ENCODE results near the gene SPIN2B. TPM values are rescaled to one million over a fixed set of nuclear protein-coding genes. Genes with fewer than 3 reads are reported as not detected.

Gene SPIN2B
- 10.6 TPM for total RNA-seq

DNA sequence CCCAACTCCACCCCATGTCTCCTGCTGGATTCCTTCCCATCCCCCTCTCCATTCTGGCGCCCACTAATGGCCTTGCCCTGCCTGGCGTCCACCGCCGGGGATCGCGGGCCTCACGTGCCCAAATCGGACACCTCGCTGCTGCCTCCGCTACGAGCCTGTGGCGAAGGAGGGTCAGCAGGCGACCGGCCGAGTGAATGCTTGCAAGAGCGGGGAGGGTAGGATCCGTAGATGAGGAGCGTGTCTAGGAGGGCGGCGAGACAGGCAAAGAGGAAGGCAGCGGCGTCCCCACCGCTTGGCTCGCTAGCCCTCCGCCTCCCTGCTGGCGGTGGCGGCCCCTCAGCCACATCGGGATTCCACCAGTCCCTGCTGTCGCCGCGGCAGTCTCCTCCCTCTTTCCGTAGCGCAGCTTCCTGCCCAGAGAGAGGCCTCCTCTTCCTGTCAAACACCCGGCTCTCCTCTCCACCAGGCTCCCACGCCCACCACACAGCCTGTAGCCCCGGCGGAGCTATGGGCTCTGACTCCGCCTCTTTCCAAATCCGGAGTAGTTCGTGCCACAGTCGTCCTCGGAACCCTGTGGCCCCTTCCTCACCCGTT lies at the start of gene SPIN2B:
Gene SPIN2B, minus strand, starts transcription at position 387 of the 594 bp plus-strand sequence.

DNA sequence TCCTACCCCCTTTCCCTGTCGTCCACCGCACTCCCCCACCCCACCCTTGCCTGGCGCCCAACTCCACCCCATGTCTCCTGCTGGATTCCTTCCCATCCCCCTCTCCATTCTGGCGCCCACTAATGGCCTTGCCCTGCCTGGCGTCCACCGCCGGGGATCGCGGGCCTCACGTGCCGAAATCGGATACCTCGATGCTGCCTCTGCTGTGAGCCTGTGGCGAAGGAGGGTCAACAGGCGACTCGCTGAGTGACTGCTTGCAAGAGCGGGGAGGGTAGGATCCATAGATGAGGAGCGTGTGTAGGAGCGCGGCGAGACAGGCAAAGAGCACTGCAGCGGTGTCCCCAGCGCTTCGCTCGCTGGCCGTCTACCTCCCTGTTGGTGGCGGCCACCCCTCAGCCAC lies 15.7 kb upstream of the SPIN2B start, which contains the start of gene SPIN2A:
Gene SPIN2A, minus strand, starts transcription at position 325 of the 400 bp plus-strand sequence. CDS start 800 bp downstream, outside the sequence.

Other genes starting within 250 kb of the SPIN2B start
- 16.3 TPM for gene SPIN3, start 126.0 kb downstream of the SPIN2B start, total RNA-seq
- gene SPIN2A, start 15.8 kb upstream of the SPIN2B start, total RNA-seq = 5.2 TPM
- 10.5 TPM for gene FAAH2, start 165.2 kb upstream of the SPIN2B start, total RNA-seq